Measurements from ENCODE around the gene FEZF2. TPM values are rescaled to one million over a fixed set of nuclear protein-coding genes. Genes with fewer than 3 reads are reported as not detected.

Gene FEZF2
- total RNA-seq, 4 donors from 2014 or later: not detected

DNA sequence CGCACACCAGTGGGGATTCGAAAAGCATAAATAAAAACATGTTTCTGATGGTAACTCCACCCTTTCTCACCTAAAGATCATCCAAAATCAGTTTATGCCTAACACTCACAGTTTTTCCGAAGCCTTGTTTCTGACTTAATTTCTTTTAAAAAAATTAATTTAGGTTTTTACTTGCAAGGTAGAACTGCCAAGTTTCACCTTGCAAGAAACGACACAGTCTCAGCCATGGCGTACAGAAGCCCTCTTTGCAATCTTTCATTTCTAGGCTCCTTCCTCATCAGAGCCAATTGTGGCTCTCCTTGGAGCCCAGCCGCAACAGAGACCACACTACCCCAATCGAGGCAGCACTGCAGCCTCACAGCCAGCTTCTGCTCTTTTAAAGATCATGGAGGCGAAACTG is 31.0 kb upstream of the FEZF2 start:
- no peaks in the 10 kb centered on the region for H3K27me3 ChIP-seq
- no peak overlapping the region for H3K4me3 ChIP-seq
- in situ Hi-C loops (cut with MboI; ENCODE audit: low pct_ligation_motif_present in 1 of 4, low pct_unique_long_range_greater_than_20kb in 1 of 4, low sequenced_read_pairs in 3 of 4) (no loop called here), intact Hi-C loops (cut with DNase I; ENCODE audit: low total_unique reads) (no loop called here)
- no peaks in the 10 kb centered on the region for H3K9me3 ChIP-seq
- WGBS, 2 donors (ENCODE audit: low coverage in 1 of 2): 82 to 92% methylated on average over 6 to 8 of the region's 8 CpGs
- H3K36me3 ChIP-seq: no peaks in the 10 kb centered on the region
- no peak overlapping the region for H3K27ac ChIP-seq
- TF ChIP-seq POLR2A (IDR thresholded peaks at IDR 0.05) (no peak), EP300 (IDR thresholded peaks at IDR 0.05; ENCODE audit: low read depth) (no peak), POLR2AphosphoS5 (IDR thresholded peaks at IDR 0.05) (no peak)
- TF ChIP-seq, protein P1, sequence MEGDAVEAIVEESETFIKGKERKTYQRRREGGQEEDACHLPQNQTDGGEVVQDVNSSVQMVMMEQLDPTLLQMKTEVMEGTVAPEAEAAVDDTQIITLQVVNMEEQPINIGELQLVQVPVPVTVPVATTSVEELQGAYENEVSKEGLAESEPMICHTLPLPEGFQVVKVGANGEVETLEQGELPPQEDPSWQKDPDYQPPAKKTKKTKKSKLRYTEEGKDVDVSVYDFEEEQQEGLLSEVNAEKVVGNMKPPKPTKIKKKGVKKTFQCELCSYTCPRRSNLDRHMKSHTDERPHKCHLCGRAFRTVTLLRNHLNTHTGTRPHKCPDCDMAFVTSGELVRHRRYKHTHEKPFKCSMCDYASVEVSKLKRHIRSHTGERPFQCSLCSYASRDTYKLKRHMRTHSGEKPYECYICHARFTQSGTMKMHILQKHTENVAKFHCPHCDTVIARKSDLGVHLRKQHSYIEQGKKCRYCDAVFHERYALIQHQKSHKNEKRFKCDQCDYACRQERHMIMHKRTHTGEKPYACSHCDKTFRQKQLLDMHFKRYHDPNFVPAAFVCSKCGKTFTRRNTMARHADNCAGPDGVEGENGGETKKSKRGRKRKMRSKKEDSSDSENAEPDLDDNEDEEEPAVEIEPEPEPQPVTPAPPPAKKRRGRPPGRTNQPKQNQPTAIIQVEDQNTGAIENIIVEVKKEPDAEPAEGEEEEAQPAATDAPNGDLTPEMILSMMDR (IDR thresholded peaks at IDR 0.05): no peak
- no peak for DNase-seq
- no peaks in the 10 kb centered on the region for H3K4me1 ChIP-seq

DNA sequence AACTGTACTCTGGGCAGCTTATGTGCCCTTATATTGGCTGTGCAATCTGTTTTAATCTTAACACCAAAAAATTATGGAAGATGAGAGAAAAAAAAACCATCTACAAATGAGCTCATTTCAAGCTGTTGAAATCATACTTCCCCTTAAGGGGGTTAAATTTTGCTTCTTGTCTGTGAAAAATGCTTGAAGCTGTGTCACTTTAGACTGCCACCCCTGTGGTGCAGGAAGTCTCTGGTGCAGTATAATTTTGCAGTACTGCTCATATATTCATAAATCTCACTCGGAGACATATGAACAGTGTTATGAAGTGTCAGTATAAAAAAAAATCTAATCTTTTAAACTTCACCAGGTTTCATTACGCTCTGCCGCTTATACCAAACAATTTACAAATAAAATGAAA is 30.4 kb upstream of the FEZF2 start:
- intact Hi-C loops (cut with DNase I; ENCODE audit: low total_unique reads) (no loop called here), in situ Hi-C loops (cut with MboI; ENCODE audit: low pct_ligation_motif_present in 1 of 4, low pct_unique_long_range_greater_than_20kb in 1 of 4, low sequenced_read_pairs in 3 of 4) (no loop called here)
- H3K27me3 ChIP-seq: no peaks in the 10 kb centered on the region
- no peak for DNase-seq
- no peak overlapping the region for H3K4me3 ChIP-seq
- WGBS, 2 donors (ENCODE audit: low coverage in 1 of 2): 66 to 73% methylated on average over 3 of the region's 3 CpGs
- H3K4me1 ChIP-seq: no peaks in the 10 kb centered on the region
- H3K9me3 ChIP-seq: no peaks in the 10 kb centered on the region
- no peak overlapping the region for H3K27ac ChIP-seq
- TF ChIP-seq POLR2A (IDR thresholded peaks at IDR 0.05): no peak
- TF ChIP-seq, protein P1 (IDR thresholded peaks at IDR 0.05): no peak
- no peak for TF ChIP-seq EP300 (IDR thresholded peaks at IDR 0.05; ENCODE audit: low read depth)
- no peak for TF ChIP-seq POLR2AphosphoS5 (IDR thresholded peaks at IDR 0.05)
- no peaks in the 10 kb centered on the region for H3K36me3 ChIP-seq

DNA sequence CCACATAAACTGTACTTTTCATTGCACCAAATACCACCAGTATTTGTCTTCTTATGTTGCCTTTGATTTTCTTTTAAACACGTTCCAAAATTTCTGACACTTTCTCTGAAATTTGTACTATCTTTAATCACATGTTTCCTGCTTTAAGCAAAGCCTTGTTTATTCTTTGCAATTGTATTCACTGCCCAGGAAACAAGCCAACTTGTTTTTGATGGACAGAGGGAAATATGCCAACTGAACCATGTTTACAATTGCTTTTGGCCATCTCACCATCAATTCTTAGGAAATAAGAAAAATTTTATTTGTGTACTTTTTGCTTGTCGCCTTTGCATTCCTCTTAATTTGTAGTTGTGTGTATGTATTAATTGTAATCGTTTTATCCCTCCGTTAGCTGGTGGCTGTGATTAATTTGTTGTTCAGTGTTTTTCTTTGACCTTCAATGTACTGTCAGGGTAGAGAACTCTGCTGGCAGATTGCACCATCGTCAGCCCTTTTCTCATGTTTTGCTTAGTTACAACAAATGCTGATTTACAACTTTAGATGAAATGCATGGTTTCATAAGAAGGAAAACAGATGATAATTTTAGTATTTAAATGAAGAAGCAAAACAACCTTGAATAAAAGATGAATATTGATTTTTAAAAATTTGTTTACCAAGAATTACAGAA is 19.4 kb upstream of the FEZF2 start:
- in situ Hi-C loops (cut with MboI; ENCODE audit: low pct_ligation_motif_present in 1 of 4, low pct_unique_long_range_greater_than_20kb in 1 of 4, low sequenced_read_pairs in 3 of 4) (no loop called here), intact Hi-C loops (cut with DNase I; ENCODE audit: low total_unique reads) (no loop called here)
- WGBS, 2 donors (ENCODE audit: low coverage in 1 of 2): 40 to 44% methylated on average over 5 of the region's 5 CpGs
- H3K27me3 ChIP-seq: peaks cover under 1% of the 10 kb centered on the region
- no peak overlapping the region for H3K27ac ChIP-seq
- no peak for TF ChIP-seq POLR2A (IDR thresholded peaks at IDR 0.05)
- TF ChIP-seq EP300 (IDR thresholded peaks at IDR 0.05; ENCODE audit: low read depth): no peak
- TF ChIP-seq, protein P1 (IDR thresholded peaks at IDR 0.05): no peak
- TF ChIP-seq POLR2AphosphoS5 (IDR thresholded peaks at IDR 0.05): no peak
- no peaks in the 10 kb centered on the region for H3K9me3 ChIP-seq
- no peak for DNase-seq
- no peaks in the 10 kb centered on the region for H3K36me3 ChIP-seq
- no peaks in the 10 kb centered on the region for H3K4me1 ChIP-seq
- no peak overlapping the region for H3K4me3 ChIP-seq

DNA sequence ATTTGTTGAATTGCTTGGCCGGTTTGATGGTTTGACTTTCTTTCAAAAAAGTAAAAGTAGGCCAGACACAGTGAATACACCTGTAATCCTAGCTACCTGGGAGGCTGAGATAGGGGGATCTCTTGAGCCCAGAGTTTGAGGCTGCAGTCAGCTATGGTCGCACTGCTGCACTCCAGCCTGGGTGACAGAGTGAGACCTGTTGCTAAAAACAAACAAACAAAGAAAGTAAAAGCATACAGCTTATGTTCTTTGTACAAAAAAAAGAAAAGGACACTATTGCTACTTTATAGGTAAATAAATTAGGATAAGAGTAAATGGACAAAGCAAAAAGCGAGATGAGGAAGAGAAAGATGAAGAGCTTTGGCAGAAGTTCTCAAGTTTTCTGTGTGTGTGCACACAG is 13.9 kb upstream of the FEZF2 start:
- in situ Hi-C loops (cut with MboI; ENCODE audit: low pct_ligation_motif_present in 1 of 4, low pct_unique_long_range_greater_than_20kb in 1 of 4, low sequenced_read_pairs in 3 of 4): no loop called here
- WGBS, 2 donors (ENCODE audit: low coverage in 1 of 2): 80 to 86% methylated on average over 3 of the region's 3 CpGs

More for the DNA sequence above, 13.9 kb upstream of the FEZF2 start:
- TF ChIP-seq EP300 (IDR thresholded peaks at IDR 0.05; ENCODE audit: low read depth) (no peak), POLR2AphosphoS5 (IDR thresholded peaks at IDR 0.05) (no peak), POLR2A (IDR thresholded peaks at IDR 0.05) (no peak)
- TF ChIP-seq, protein P1 (IDR thresholded peaks at IDR 0.05): no peak
- H3K27ac ChIP-seq: no peak overlapping the region
- H3K9me3 ChIP-seq: no peaks in the 10 kb centered on the region
- DNase-seq: no peak
- intact Hi-C loops (cut with DNase I; ENCODE audit: low total_unique reads): no loop called here
- no peaks in the 10 kb centered on the region for H3K4me1 ChIP-seq
- no peaks in the 10 kb centered on the region for H3K36me3 ChIP-seq
- no peak overlapping the region for H3K4me3 ChIP-seq
- peaks cover 17% of the 10 kb centered on the region for H3K27me3 ChIP-seq
